GM12865 (cell line): ENCODE results near the gene MAMSTR.

Experiments used
- DNase-seq: peaks from one replicate; pipeline ENCODE4 v3.0.0; 2010; ENCODE audit warnings: low read depth
- H3K4me3 ChIP-seq: 2 replicates; pipeline ENCODE4 v1.5.1; 2011; ENCODE audit warnings: mild to moderate bottlenecking, low read depth, low read length, control low read depth
- TF ChIP-seq, protein P1 (sequence below): IDR thresholded peaks from 2 replicates; pipeline ENCODE4 v1.5.1; 2011; ENCODE audit warnings: low read length, control low read depth, low read depth, inconsistent platforms; ENCODE audit not compliant: insufficient read depth; ENCODE audit errors: missing control alignments

MAMSTR gene

DNA sequence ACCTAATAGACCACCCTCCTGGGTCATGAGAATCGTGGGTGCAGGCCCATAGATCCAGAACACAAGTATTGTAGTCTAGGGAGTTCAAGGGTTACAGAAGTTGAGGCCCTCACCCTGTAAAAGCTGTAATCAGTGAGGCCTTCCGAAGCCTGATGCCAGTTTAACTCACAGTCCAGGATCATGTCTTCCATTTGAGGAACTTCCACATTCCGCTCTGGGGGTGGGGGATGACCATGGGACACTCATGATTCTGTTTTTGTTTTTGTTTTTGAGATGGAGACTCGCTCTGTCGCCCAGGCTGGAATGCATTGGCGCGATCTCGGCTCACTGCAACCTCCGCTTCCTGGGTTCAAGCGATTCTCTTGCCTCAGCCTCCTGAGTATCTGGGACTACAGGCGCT is 22.6 kb upstream of the MAMSTR start:
- no peak for DNase-seq
- H3K4me3 ChIP-seq, result no peak overlapping the region
- TF ChIP-seq, protein P1, sequence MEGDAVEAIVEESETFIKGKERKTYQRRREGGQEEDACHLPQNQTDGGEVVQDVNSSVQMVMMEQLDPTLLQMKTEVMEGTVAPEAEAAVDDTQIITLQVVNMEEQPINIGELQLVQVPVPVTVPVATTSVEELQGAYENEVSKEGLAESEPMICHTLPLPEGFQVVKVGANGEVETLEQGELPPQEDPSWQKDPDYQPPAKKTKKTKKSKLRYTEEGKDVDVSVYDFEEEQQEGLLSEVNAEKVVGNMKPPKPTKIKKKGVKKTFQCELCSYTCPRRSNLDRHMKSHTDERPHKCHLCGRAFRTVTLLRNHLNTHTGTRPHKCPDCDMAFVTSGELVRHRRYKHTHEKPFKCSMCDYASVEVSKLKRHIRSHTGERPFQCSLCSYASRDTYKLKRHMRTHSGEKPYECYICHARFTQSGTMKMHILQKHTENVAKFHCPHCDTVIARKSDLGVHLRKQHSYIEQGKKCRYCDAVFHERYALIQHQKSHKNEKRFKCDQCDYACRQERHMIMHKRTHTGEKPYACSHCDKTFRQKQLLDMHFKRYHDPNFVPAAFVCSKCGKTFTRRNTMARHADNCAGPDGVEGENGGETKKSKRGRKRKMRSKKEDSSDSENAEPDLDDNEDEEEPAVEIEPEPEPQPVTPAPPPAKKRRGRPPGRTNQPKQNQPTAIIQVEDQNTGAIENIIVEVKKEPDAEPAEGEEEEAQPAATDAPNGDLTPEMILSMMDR, result no peak

DNA sequence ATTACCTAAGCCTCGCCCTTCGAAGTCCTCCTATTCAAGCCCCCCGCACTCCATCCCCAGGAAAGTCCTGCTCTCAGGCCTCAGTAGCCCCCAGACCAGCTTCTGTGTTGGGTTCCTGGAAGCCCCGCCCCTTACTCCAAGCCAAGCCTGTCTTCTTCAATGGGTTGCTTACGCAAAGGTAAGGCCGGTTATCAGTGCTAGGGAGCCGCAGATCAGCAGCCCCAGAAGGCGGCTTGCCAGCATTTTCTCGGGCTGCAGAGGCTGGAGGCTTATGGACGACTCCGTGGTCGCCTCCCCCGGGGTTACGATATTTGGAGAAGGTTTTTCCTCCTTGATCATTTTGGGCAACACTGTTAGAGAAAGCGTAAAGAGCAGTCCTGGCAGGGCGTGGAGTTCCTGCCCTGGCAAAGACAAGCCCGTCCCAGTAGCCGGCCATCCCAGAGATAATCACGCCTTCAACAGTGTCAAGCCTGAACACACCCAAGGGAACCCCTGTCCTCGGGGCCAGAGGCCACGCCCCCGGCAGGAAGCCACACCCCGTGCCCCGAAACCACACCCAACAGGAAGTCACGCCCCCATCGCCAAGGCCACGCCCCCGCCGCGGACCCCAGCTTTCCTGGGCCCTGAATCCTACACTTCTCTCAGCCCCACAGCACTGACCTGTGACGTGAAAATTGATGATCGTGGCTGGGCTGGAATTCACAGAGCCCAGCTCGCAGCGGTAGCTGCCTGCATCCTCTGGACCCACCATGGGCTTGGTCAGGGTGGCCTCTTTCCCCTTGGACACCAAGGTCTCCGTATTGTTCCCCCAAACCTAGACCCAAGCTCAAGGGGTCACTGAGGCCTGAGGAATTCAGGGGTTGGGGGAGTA is 21.8 kb upstream of the MAMSTR start:
- DNase-seq, result peak; percentile 38
- TF ChIP-seq, protein P1, result no peak
- no peak overlapping the region for H3K4me3 ChIP-seq

DNA sequence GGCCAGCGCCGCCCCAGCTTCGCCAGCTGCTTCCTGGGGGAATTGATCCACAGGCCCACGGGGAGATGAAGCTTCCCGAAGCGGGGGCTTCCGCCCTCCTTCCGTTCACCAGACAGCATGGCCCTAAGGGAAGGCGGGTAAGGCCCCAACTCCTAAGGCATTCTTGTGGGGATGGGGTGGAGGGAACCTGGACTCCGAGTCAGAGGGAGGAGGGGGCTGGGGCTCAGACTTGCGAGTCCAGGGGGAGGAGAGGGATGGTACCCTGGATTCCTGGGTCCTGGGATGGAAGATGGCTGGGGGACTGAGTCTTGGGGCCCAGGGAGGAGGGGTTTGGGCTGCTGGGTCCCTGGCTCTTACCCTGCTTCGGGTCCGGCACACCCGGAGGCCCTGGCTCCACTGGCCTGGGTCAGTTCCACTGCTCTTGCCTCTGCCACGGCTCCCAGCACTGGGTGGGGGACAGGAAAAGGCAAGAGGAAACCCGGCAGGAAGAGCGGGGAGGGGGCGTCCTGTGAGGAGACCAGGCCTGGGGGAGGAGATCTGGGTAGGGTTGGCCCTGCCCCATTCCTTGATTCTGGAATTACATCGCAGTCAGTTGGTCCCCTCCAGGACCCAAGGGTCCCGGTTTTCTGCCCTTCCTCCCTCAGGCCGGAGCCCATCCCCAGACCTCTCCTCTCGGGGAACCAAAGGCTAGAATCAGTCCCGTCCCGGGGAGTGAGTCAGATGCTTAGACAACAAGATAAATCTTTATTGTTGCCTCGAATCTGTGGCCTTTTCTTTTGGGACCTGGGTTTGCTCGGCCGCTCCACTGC is 20.8 kb upstream of the MAMSTR start, which contains the start of gene RASIP1:
Gene RASIP1 (minus strand): TSS at position 447 of the 809 bp plus-strand sequence. CDS start 328 bp downstream, at position 119.
- TF ChIP-seq, protein P1, result no peak
- no peak within 1 kb of the TSS; the same call in 1 of the 2 replicates for H3K4me3 ChIP-seq
- DNase-seq, result no peak

DNA sequence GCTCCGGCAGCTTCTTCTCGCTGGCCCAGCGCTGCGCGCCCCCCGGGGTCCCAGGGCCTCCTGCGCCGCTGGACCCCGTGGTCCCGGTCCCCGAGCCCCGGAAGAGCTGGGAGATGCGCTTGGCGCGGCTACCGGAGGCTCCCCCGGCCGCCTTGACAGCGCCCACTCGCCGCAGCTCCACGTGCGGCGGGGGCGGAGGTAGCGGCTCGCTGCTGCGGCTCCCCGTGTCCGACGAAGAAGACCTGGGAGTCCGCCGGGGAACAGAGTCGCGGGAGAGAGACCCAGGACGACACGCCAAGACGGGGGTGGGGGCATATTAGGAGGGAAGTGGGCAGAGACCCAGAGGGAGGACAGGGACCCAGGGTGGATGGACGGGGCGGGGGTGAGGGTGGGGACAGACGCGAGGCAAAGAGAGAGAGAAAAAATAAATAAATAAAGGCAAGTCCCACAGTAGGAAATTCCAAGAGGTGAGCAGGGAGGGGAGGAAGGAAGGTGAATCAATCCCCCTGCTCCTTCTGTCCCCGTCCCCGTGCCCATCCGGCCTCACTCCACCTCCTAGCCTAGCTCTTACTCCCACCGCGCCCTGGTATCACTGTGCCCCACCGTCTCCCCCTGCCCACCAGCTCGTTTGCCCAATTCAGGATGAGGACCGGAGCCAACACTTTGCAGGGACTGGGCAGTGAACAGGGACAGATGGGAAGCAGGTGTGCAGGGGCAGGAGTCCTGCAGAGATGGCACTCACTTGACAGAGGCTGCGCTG is 20.1 kb upstream of the MAMSTR start:
- TF ChIP-seq, protein P1, result no peak

DNA sequence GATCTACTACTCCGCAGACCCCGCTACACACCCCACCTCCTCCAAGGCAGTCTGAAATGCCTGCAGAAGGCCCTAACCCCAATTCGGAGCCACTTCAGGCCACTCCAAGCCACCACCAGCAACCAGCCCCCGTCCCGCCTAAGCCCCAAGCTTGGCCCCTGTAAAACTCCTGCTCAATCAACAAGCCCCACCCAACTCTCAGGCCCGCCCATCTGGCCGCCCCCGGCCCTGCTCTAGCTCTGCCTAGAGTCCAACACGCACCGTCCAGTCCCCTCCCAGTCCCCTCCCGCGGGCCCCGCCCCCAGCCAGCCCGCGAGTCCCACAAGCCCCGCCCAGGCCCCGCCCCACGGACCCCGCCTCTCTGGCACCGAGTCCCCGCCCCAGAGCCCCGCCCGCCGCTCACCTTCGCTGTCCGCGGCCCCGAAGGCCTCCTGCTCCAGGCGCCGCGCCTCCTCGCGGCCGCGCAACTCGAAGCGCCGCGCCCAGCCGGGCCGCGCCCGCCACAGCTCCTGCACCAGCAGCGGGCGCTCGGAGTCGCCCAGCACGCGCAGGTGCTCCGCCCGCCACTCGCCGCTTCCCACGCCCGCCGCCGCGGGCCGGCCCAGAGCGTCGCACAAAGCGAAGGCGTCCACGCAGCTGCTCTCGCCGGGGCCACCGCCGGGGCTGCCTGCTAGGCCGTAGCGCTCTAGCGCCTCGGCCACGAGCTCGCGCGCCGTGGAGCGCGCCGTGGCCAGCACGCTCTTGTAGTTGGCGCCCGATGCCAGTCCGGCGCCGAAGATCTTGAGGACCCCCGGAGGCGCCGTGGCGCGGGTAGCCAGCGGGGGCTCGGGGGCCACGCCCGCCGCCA is 19.3 kb upstream of the MAMSTR start:
- peak overlapping the region; percentile 3; the same call in 1 of the 2 replicates for H3K4me3 ChIP-seq
- TF ChIP-seq, protein P1, result peak; percentile 36
- DNase-seq, result peak; percentile 88

More for the DNA sequence above, 20.1 kb upstream of the MAMSTR start:
- peak overlapping the region; percentile 3; the same call in 1 of the 2 replicates for H3K4me3 ChIP-seq
- DNase-seq, result no peak
